ENCODE results near the gene TMUB1. TPM values are rescaled to one million over a fixed set of nuclear protein-coding genes. Genes with fewer than 3 reads are reported as not detected.
"Not testable (repeated sequence)": the region's sequence is repeated elsewhere in the genome, so short reads cannot be mapped to it uniquely, and the experiment has no call there.

Gene TMUB1
- total RNA-seq, 1 donor from 2014 or later = 59.9 TPM

GRCh38 chr7:151057506-151057988 lies 25.7 kb downstream of the TMUB1 start, which contains the start of gene CDK5:
Gene CDK5, minus strand, starts transcription at chr7:151057897. Its CDS starts 49 bp downstream, at chr7:151057848.
- DNase-seq (ENCODE audit: low read depth) = no peak

- DNase-seq (ENCODE audit: low read depth) = no peak
Observed at GRCh38 chr7:151056666-151057505, 26.4 kb downstream of the TMUB1 start.

GRCh38 chr7:151056283-151056665 lies 27.0 kb downstream of the TMUB1 start:
- DNase-seq (ENCODE audit: low read depth) = no peak

GRCh38 chr7:151053751-151054150 lies 29.5 kb downstream of the TMUB1 start:
- DNase-seq (ENCODE audit: low read depth) = no peak

- no peak for DNase-seq (ENCODE audit: low read depth)
Observed at GRCh38 chr7:151053096-151053495, 30.2 kb downstream of the TMUB1 start.

GRCh38 chr7:151051108-151051507 lies 32.2 kb downstream of the TMUB1 start:
- peak; percentile 40 for DNase-seq (ENCODE audit: low read depth)

GRCh38 chr7:151048911-151049463 lies 34.3 kb downstream of the TMUB1 start:
- DNase-seq (ENCODE audit: low read depth) = no peak

- DNase-seq (ENCODE audit: low read depth) = no peak
Observed at GRCh38 chr7:151047976-151048815, 35.1 kb downstream of the TMUB1 start, which contains the start of gene ASIC3. Gene ASIC3, plus strand, starts transcription at chr7:151048531. Its CDS starts 355 bp downstream, at chr7:151048886.

GRCh38 chr7:151046603-151047573 lies 36.4 kb downstream of the TMUB1 start:
- peak; percentile 87 for DNase-seq (ENCODE audit: low read depth)

- no peak for DNase-seq (ENCODE audit: low read depth)
Observed at GRCh38 chr7:151045967-151046366, 37.3 kb downstream of the TMUB1 start.

- DNase-seq (ENCODE audit: low read depth) = no peak
Observed at GRCh38 chr7:151045262-151045661, 38.0 kb downstream of the TMUB1 start.

GRCh38 chr7:151043959-151044358 lies 39.3 kb downstream of the TMUB1 start:
- no peak for DNase-seq (ENCODE audit: low read depth)

- DNase-seq (ENCODE audit: low read depth) = not testable (repeated sequence)
Observed at GRCh38 chr7:151043449-151043848, 39.8 kb downstream of the TMUB1 start.

GRCh38 chr7:151040616-151041375 lies 42.5 kb downstream of the TMUB1 start:
- no peak for DNase-seq (ENCODE audit: low read depth)

GRCh38 chr7:151039850-151040548 lies 43.3 kb downstream of the TMUB1 start:
- peak; percentile 84 for DNase-seq (ENCODE audit: low read depth)

- DNase-seq (ENCODE audit: low read depth) = peak; percentile 90
Observed at GRCh38 chr7:151038951-151039849, 44.1 kb downstream of the TMUB1 start.

- DNase-seq (ENCODE audit: low read depth) = no peak
Observed at GRCh38 chr7:151035902-151036301, 47.4 kb downstream of the TMUB1 start.

Measured in myocyte (in vitro differentiated cells).